ENCODE measurements around the gene POLR1A.

Gene POLR1A

GRCh38 chr2:86017901-86018896 lies 87.5 kb downstream of the POLR1A start:
- DNase-seq (ENCODE audit: extremely low spot score): no peak
- CTCF ChIA-PET: interaction anchor here (1.8 kb wide), 1 partner anchor 204 kb away, joined by 4 read pairs; no protein-coding TSS in a partner anchor
- TF ChIP-seq, protein P1, sequence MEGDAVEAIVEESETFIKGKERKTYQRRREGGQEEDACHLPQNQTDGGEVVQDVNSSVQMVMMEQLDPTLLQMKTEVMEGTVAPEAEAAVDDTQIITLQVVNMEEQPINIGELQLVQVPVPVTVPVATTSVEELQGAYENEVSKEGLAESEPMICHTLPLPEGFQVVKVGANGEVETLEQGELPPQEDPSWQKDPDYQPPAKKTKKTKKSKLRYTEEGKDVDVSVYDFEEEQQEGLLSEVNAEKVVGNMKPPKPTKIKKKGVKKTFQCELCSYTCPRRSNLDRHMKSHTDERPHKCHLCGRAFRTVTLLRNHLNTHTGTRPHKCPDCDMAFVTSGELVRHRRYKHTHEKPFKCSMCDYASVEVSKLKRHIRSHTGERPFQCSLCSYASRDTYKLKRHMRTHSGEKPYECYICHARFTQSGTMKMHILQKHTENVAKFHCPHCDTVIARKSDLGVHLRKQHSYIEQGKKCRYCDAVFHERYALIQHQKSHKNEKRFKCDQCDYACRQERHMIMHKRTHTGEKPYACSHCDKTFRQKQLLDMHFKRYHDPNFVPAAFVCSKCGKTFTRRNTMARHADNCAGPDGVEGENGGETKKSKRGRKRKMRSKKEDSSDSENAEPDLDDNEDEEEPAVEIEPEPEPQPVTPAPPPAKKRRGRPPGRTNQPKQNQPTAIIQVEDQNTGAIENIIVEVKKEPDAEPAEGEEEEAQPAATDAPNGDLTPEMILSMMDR (IDR thresholded peaks at IDR 0.05; ENCODE audit: control extremely low read depth, extremely low read depth, low read depth, missing control alignments): no peak
- POLR2A ChIA-PET: interaction anchor here (1.1 kb wide), 1 partner anchor 423 kb away, joined by 3 read pairs; the partner anchor contains the start of gene RNF181

GRCh38 chr2:86016581-86016980 lies 89.1 kb downstream of the POLR1A start:
- DNase-seq (ENCODE audit: extremely low spot score): no peak
- CTCF ChIA-PET: no interaction called here
- TF ChIP-seq, protein P1 (IDR thresholded peaks at IDR 0.05; ENCODE audit: control extremely low read depth, extremely low read depth, low read depth, missing control alignments): no peak
- POLR2A ChIA-PET: no interaction called here

GRCh38 chr2:86015699-86016098 lies 90.0 kb downstream of the POLR1A start:
- TF ChIP-seq, protein P1 (IDR thresholded peaks at IDR 0.05; ENCODE audit: control extremely low read depth, extremely low read depth, low read depth, missing control alignments): no peak
- ChIA-PET POLR2A (no interaction called here), CTCF (interaction anchor here (2.4 kb wide), 1 partner anchor 21 kb away, joined by 7 read pairs; no protein-coding TSS in a partner anchor)
- DNase-seq (ENCODE audit: extremely low spot score): no peak

DNA sequence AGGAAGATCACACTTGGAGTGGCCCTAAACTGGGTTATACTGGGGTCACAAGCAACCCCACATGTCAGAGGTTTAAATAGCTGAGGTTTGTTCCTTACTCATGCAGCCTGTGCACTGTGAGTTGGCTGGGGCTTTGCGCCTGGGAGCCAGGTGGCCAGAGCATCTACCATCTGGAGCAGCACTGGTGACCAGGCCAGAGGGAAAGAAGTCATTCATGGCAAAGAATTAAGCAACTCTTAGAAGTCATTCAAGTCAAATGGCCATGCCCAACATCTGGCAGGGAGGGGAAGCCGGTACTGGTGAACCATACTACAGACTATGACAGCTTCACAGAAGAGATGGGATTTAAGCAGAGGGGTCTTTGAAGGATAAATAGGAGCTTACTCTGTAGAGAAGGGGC lies 90.7 kb downstream of the POLR1A start:
- POLR2A ChIA-PET: no interaction called here
- TF ChIP-seq, protein P1 (IDR thresholded peaks at IDR 0.05; ENCODE audit: control extremely low read depth, extremely low read depth, low read depth, missing control alignments): no peak
- CTCF ChIA-PET: interaction anchor here (2.4 kb wide), 2 partner anchors 21 to 127 kb away, joined by 7 to 9 read pairs; partner anchors contain the start of gene ST3GAL5
- DNase-seq (ENCODE audit: extremely low spot score): no peak

- CTCF ChIA-PET: interaction anchor here (1.7 to 2.4 kb wide), 3 partner anchors 20 to 126 kb away, joined by 4 to 9 read pairs (median 7); partner anchors contain the start of gene ST3GAL5
- no peak for DNase-seq (ENCODE audit: extremely low spot score)
- POLR2A ChIA-PET: no interaction called here
- TF ChIP-seq, protein P1 (IDR thresholded peaks at IDR 0.05; ENCODE audit: control extremely low read depth, extremely low read depth, low read depth, missing control alignments): no peak
These were observed 91.2 kb downstream of the POLR1A start for GRCh38 chr2:86014493-86014892.

DNA sequence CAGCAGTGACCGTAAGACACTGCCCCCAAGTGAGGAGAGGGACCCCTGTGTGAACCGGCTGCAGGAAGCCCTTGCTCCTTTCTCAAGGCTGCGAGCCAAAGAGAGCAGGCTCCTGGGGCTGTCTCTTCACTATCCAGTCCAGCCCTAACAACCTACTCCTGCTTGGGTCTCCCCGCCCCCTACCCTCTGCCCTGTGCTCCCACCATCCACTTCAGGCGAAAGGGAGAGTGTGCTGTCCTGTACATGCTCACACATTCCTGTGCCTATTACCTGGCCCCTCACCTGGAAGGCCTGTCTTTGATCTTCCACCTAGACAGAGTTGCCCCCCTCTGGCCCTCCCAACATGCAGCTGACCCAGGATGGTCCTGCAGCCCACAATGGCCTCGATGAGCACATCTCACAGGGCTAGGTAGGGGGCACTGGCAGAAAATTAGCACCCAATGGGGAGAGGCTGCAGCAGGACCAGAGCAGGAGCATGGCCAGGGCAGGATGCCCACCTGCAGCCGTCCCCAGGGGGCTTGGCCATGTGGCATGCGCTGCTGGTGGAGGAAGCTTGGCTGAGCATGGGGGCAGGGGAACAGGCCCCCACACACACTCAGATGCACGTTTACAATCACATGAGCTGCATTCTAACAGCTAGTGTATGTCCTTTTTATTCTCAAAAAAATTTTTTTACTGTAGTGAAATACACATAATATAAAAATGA lies 93.5 kb downstream of the POLR1A start:
- DNase-seq (ENCODE audit: extremely low spot score): no peak
- CTCF ChIA-PET: interaction anchor here (1.0 to 1.1 kb wide), 2 partner anchors 13 to 16 kb away, joined by 3 read pairs; no protein-coding TSS in a partner anchor
- TF ChIP-seq, protein P1 (IDR thresholded peaks at IDR 0.05; ENCODE audit: control extremely low read depth, extremely low read depth, low read depth, missing control alignments): no peak
- POLR2A ChIA-PET: no interaction called here
